Kidney (tissue), 14 donors: Measurements from ENCODE around the gene UBE2L3. TPM values are rescaled to one million over a fixed set of nuclear protein-coding genes. Genes with fewer than 3 reads are reported as not detected.
A peak's percentile ranks its signal among the peaks of the same experiment; 100 is the strongest.

Experiments used
- DNase-seq, 5 donors: peaks; one replicate each; pipeline ENCODE4 v3.0.0-alpha.2; 2013 to 2020
- FAIRE-seq: peaks from 2 replicates; lab custom pipeline; 2012; peaks lifted over from hg19 to GRCh38; lab: Jason Lieb, UNC
- H3K27ac ChIP-seq, 2 donors: one replicate each; pipeline ENCODE4 v1.7.0; 2013; ENCODE audit warnings: low read depth in 2 of 2, low read length in 2 of 2, inconsistent platforms in 1 of 2
- H3K27me3 ChIP-seq: one replicate; pipeline ENCODE4 v1.7.1; 2013; ENCODE audit warnings: low read length, inconsistent platforms; ENCODE audit not compliant: control insufficient read depth, insufficient read depth
- H3K36me3 ChIP-seq, 3 donors: one replicate each; pipeline versions ENCODE4 v1.7.0 to v1.7.1; 2013; ENCODE audit warnings: low read length in 3 of 3, control low read depth in 1 of 3, inconsistent platforms in 1 of 3; ENCODE audit not compliant: insufficient read depth in 3 of 3, control insufficient read depth in 2 of 3
- H3K4me1 ChIP-seq, 3 donors: one replicate each; pipeline versions ENCODE4 v1.7.0 to v1.7.1; 2013; ENCODE audit warnings: low read length in 3 of 3, inconsistent platforms in 1 of 3, low read depth in 1 of 3; ENCODE audit not compliant: control insufficient read depth in 2 of 3, insufficient read depth in 2 of 3
- H3K4me3 ChIP-seq, 3 donors: one replicate each; pipeline versions ENCODE4 v1.7.0 to v1.8.1; 2013; ENCODE audit warnings: low read length in 3 of 3, control low read depth in 1 of 3, inconsistent platforms in 1 of 3
- H3K9ac ChIP-seq, 3 donors: one replicate each; pipeline versions ENCODE4 v1.7.0 to v1.7.1; 2013; ENCODE audit warnings: low read length in 3 of 3, control low read depth in 1 of 3, inconsistent platforms in 1 of 3
- H3K9me3 ChIP-seq, 3 donors: one replicate each; pipeline versions ENCODE4 v1.7.0 to v1.7.1; 2013; ENCODE audit warnings: low read length in 3 of 3, control low read depth in 1 of 3, inconsistent platforms in 1 of 3; ENCODE audit not compliant: control insufficient read depth in 2 of 3, insufficient read depth in 1 of 3
- intact Hi-C: fragments of 100-400 bp; cut with DNase I; formaldehyde crosslinking; loops from one replicate; pipeline ENCODE4 v1.11.1; 2022
- polyA plus RNA-seq: library from polyadenylated mRNA; stranded (reverse); fragments of 350-450 nt; fragmentation: Illumina TruSeq; extraction: RNeasy Lipid Tissue Mini Kit (QIAGEN cat#74804); gene quantifications from one replicate; pipeline ENCODE4 v1.2.3, GENCODE V29; 2014; ENCODE audit warnings: low read depth, low replicate concordance; ENCODE audit not compliant: insufficient read depth
- total RNA-seq: library from RNA; stranded (reverse); fragmentation: NEBNext Ultra II Directional; extraction: Animal tissue kit (Norgen Biotek cat#: 25700); gene quantifications from one replicate; pipeline ENCODE4 v1.2.1, GENCODE V29; 2021
- TF ChIP-seq, protein P1 (sequence below): IDR thresholded peaks from 3 replicates; pipeline ENCODE4 v1.5.1; 2012; ENCODE audit warnings: mild to moderate bottlenecking, moderate library complexity, borderline replicate concordance; ENCODE audit not compliant: insufficient read depth; ENCODE audit errors: extremely low read depth
- donor health status: control.
- donor health status: control.
- donor health status: control.
- donor health status: control.
- donor health status: control.
- donor health status: DM: yes; HTN: yes; CAD: no.
- donor health status: Normal renal cell carcinoma (clear cell type).

Gene UBE2L3
- total and polyA plus RNA-seq, 2 donors from 2014 or later: 45.8 to 70.0 TPM

DNA sequence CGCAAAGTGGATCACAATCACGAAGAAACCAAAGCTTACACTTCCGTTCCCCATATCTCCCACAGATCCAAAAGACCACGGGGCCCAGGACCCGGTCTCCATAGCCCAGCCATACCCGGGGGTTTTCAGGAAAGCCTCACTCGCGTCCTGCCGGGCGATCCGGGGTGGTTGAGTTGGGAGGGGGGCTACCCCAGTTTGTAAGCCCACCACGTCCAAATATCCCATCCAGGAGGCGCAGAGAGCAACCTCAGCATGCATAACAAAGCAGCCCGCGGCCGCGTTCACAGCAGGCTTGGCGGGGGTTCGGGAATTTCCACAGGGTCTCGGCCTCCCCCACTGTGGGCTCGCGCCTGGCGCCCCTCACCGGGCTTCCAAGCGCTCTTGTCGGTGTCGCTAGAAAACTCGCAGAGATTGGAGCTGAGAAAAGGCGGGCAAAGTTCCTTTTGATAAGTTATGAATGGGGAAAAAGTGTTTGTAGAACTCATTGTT lies 84.1 kb downstream of the UBE2L3 start:
- peak overlapping the region in 1 of 3 donors; percentile 38 for H3K9ac ChIP-seq
- TF ChIP-seq, protein P1, sequence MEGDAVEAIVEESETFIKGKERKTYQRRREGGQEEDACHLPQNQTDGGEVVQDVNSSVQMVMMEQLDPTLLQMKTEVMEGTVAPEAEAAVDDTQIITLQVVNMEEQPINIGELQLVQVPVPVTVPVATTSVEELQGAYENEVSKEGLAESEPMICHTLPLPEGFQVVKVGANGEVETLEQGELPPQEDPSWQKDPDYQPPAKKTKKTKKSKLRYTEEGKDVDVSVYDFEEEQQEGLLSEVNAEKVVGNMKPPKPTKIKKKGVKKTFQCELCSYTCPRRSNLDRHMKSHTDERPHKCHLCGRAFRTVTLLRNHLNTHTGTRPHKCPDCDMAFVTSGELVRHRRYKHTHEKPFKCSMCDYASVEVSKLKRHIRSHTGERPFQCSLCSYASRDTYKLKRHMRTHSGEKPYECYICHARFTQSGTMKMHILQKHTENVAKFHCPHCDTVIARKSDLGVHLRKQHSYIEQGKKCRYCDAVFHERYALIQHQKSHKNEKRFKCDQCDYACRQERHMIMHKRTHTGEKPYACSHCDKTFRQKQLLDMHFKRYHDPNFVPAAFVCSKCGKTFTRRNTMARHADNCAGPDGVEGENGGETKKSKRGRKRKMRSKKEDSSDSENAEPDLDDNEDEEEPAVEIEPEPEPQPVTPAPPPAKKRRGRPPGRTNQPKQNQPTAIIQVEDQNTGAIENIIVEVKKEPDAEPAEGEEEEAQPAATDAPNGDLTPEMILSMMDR: no peak
- DNase-seq (peak in 1 of 5 donors; percentile 24), FAIRE-seq (no peak)
- intact Hi-C loops: no loop called here
- peaks cover 0 to 7% (median 6%) of the 10 kb centered on the region in 3 donors for H3K4me1 ChIP-seq
- H3K4me3 ChIP-seq: peak overlapping the region in 2 of 3 donors; percentile 58 to 68
- H3K27me3 ChIP-seq: no peaks in the 10 kb centered on the region
- no peaks in the 10 kb centered on the region for H3K9me3 ChIP-seq
- no peak overlapping the region for H3K27ac ChIP-seq
- H3K36me3 ChIP-seq: peaks cover 0 to 3% (median 0%) of the 10 kb centered on the region in 3 donors

DNA sequence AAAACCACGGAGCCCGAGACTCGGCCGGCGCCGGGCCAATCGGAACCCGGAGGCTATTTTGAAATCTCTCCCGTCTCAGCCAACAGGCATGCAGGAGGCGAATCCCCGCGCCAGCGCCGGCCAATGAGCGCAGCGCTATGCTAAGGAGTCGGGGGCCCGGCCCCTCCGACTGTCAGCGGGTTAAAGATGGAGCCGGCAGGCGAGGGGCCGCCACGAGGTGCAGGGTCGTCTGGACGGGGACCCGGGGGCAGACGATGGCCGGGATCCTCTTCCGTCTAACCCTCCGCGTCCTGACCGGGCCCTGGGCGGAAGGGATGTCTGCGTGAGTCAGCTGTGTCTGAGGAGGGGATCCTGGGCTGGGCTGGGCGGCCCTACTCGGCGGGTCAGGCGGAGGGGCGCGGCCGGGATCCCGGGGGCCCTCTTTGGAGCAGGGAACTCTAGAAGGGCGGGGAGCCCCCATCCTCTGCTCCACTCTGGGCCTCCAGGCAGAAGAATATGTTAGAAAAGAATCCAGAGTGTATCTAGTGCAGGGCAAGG lies 84.6 kb downstream of the UBE2L3 start:
- H3K36me3 ChIP-seq: peaks cover 0 to 3% (median 0%) of the 10 kb centered on the region in 3 donors
- TF ChIP-seq, protein P1: no peak
- peaks cover 0 to 7% (median 6%) of the 10 kb centered on the region in 3 donors for H3K4me1 ChIP-seq
- no peak overlapping the region for H3K27ac ChIP-seq
- H3K9ac ChIP-seq: peak overlapping the region in 1 of 3 donors; percentile 38
- intact Hi-C loops: no loop called here
- H3K9me3 ChIP-seq: no peaks in the 10 kb centered on the region
- no peaks in the 10 kb centered on the region for H3K27me3 ChIP-seq
- peak; percentile 92 to 97 (median 94) for DNase-seq
- FAIRE-seq: no peak
- peak overlapping the region in 2 of 3 donors; percentile 58 to 68 for H3K4me3 ChIP-seq

DNA sequence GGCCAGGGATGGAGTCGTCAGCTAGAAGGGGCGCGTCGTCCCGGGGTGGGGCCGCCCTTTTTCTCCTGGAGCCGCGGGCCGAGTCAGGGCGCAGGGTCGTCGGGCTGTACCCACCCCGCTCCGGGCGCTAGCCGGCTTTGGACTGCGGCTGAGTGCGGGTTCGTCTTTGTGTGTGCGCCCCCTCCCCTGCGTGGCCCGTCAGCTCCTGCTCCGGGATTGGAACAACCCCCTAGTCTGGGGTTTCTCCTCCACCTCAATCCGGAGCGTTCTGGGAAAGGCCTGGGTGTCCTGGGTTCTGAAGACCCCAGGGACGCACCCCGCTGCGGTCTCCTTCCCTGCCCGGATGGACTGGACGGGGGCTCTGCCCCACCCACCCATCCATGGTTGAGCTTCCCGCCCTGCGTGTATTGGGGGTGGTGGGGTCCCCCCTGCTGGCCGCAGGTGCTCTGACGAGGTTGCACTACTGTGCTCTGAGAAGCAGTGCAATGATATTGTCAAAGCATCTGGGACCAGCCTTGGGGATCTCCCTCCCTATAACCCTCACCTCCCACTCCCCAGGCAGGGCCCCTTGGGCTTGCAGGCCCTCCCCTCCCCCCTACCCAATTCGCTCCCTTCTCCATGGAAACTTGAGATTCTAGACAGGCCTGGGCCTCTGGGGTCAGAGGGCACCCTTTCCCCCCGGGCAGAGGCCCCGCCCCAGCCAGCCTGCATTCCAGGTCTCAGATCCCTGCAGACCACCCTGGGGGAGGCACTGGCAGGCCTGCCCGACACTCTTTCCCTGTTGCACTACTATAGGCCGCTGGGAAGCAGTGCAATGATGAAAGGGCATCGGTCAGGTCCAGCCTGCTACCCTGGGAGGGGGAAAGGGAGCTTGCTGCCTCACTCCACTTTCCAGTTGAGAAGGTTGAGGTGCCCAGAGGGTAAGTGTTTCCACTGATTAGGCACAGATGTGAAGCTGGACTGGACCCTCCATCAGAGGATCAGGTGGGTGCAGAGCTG lies 85.3 kb downstream of the UBE2L3 start:
- FAIRE-seq: no peak
- TF ChIP-seq, protein P1: no peak
- Histone ChIP-seq H3K4me1 (peaks cover 0 to 8% (median 7%) of the 10 kb centered on the region in 3 donors), H3K36me3 (peaks cover 0 to 3% (median 0%) of the 10 kb centered on the region in 3 donors), H3K4me3 (peak overlapping the region in 2 of 3 donors; percentile 46 to 68), H3K9ac (no peak overlapping the region), H3K9me3 (no peaks in the 10 kb centered on the region), H3K27ac (no peak overlapping the region), H3K27me3 (no peaks in the 10 kb centered on the region)
- intact Hi-C loops: no loop called here
- peak in 4 of 5 donors; percentile 79 to 91 (median 84) for DNase-seq
